ENCODE measurements around the gene EHMT1. TPM values are rescaled to one million over a fixed set of nuclear protein-coding genes. Genes with fewer than 3 reads are reported as not detected.
A peak's percentile ranks its signal among the peaks of the same experiment; 100 is the strongest.

Gene EHMT1
- 68.3 TPM for total RNA-seq

- peak; percentile 80 for DNase-seq
Measured at GRCh38 chr9:137618105-137619067, at the start of gene EHMT1. Gene EHMT1 (plus strand): TSS chr9:137619005. CDS start chr9:137619029, 24 bp downstream.

GRCh38 chr9:137569609-137570203, 49.1 kb upstream of the EHMT1 start:
- no peak for DNase-seq

GRCh38 chr9:137570566-137570965, 48.2 kb upstream of the EHMT1 start:
- no peak for DNase-seq

GRCh38 chr9:137574192-137574591, 44.6 kb upstream of the EHMT1 start:
- no peak for DNase-seq

GRCh38 chr9:137575364-137575715, 43.5 kb upstream of the EHMT1 start:
- no peak for DNase-seq

- no peak for DNase-seq
Measured at GRCh38 chr9:137575716-137576411, 42.9 kb upstream of the EHMT1 start.

- peak; percentile 90 for DNase-seq
Measured at GRCh38 chr9:137578518-137579258, 40.1 kb upstream of the EHMT1 start, which contains the start of gene DPH7. Gene DPH7 (minus strand): TSS chr9:137578925. CDS start chr9:137578777, 148 bp downstream.

GRCh38 chr9:137579259-137579604, 39.6 kb upstream of the EHMT1 start:
- DNase-seq: no peak

- no peak for DNase-seq
Measured at GRCh38 chr9:137580209-137580953, 38.4 kb upstream of the EHMT1 start.

- DNase-seq: no peak
Measured at GRCh38 chr9:137580954-137581322, 37.9 kb upstream of the EHMT1 start.

- DNase-seq: no peak
Measured at GRCh38 chr9:137581361-137582285, 37.2 kb upstream of the EHMT1 start.

- DNase-seq: no peak
Measured at GRCh38 chr9:137582286-137582860, 36.4 kb upstream of the EHMT1 start.

- no peak for DNase-seq
Measured at GRCh38 chr9:137583347-137583746, 35.5 kb upstream of the EHMT1 start.

- no peak for DNase-seq
Measured at GRCh38 chr9:137583957-137584356, 34.8 kb upstream of the EHMT1 start.

- no peak for DNase-seq
Measured at GRCh38 chr9:137586854-137587253, 32.0 kb upstream of the EHMT1 start.

GRCh38 chr9:137588311-137588710, 30.5 kb upstream of the EHMT1 start:
- DNase-seq: no peak

- DNase-seq: no peak
Measured at GRCh38 chr9:137588891-137589290, 29.9 kb upstream of the EHMT1 start.

- no peak for DNase-seq
Measured at GRCh38 chr9:137589441-137590122, 29.2 kb upstream of the EHMT1 start.

- no peak for DNase-seq
Measured at GRCh38 chr9:137590123-137590468, 28.7 kb upstream of the EHMT1 start.
